Measurements from ENCODE around the gene IGSF22.

DNA sequence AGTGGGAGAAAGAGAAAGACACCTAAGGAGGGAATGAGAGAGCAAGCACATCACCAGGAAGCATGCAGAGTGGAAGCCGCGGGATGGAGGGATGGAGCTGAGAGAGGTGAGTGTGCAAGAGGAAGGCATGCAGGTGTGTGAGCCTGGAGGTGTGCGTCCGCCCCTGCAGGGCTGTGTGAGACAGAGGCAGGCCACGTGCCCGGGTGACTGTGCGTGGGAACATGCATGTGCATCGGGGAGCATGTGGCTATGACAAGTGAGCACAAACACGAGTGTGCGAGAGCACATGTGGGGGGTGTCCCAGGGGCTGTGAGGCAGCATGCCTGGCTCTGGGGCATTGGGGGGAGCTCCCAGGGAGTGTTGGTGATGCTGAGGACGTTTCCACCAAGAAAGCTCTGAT is 35.8 kb upstream of the IGSF22 start:
- TF ChIP-seq CTCF (IDR thresholded peaks at IDR 0.05; ENCODE audit: poor library complexity, severe bottlenecking) = no peak
- TF ChIP-seq SMC3 (conservative IDR thresholded peaks at IDR 0.05; ENCODE audit: poor library complexity) = no peak
